SK-N-SH (cell line): ENCODE data around the gene CLSTN2. TPM values are rescaled to one million over a fixed set of nuclear protein-coding genes. Genes with fewer than 3 reads are reported as not detected.

Experiments
- CTCF ChIA-PET: fragments of 300-600, 350-600 bp; formaldehyde crosslinking; extraction: SDS; loops from one replicate; lab custom pipeline; 2021; lab: Yijun Ruan, JAX
- POLR2A ChIA-PET: fragments of 350-600 bp; sonication (Branson Sonifier 250); formaldehyde crosslinking; extraction: SDS; loops from one replicate; lab custom pipeline; 2020; ENCODE audit warnings: antibody characterized with exemption, inconsistent platforms; lab: Yijun Ruan, JAX
- DNase-seq: peaks from one replicate; pipeline ENCODE4 v3.0.0; 2012
- H2AFZ ChIP-seq: fragments of 200-600 bp; sonication (generic); 2 replicates; pipeline ENCODE4 v1.8.1; 2016; ENCODE audit warnings: antibody characterized with exemption, mild to moderate bottlenecking, low read depth
- H3F3A ChIP-seq: fragments of 200-600 bp; sonication (generic); replicated peaks from 2 replicates; pipeline ENCODE3; 2016; ENCODE audit warnings: antibody characterized with exemption, mild to moderate bottlenecking; ENCODE audit not compliant: insufficient read depth
- H3K27ac ChIP-seq, 2 experiments: fragments of 200-500 bp in 1 of 2; fragments of 200-600 bp in 1 of 2; sonication (Bioruptor generic) in 1 of 2; sonication (generic), shearing (Covaris generic) in 1 of 2; 2 replicates each; pipeline versions ENCODE4 v1.5.1 to v1.6.1; 2014 to 2016; ENCODE audit warnings: low read depth in 2 of 2, inconsistent platforms in 1 of 2, low read length in 1 of 2, mild to moderate bottlenecking in 1 of 2, mixed read lengths in 1 of 2
- H3K27me3 ChIP-seq: fragments of 200-600 bp; sonication (generic), shearing (Covaris generic); 2 replicates; pipeline ENCODE4 v1.6.1; 2016; ENCODE audit warnings: mixed run types; ENCODE audit not compliant: insufficient read depth
- H3K36me3 ChIP-seq, 2 experiments: fragments of 200-500 bp in 1 of 2; fragments of 200-600 bp in 1 of 2; sonication (Bioruptor generic) in 1 of 2; sonication (generic) in 1 of 2; replicated peaks in 1 of 2; 2 replicates each; pipeline versions ENCODE3 to v1.5.1; 2014 to 2016; ENCODE audit warnings: low read length in 1 of 2, mild to moderate bottlenecking in 1 of 2; ENCODE audit not compliant: insufficient read depth in 2 of 2, control insufficient read depth in 1 of 2
- H3K4me1 ChIP-seq, 2 experiments: fragments of 200-500 bp in 1 of 2; fragments of 200-600 bp in 1 of 2; sonication (Bioruptor generic) in 1 of 2; sonication (generic), shearing (Covaris generic) in 1 of 2; 2 replicates each; pipeline versions ENCODE4 v1.5.1 to v1.6.1; 2014 to 2016; ENCODE audit warnings: low read depth in 1 of 2, low read length in 1 of 2, mixed run types in 1 of 2; ENCODE audit not compliant: insufficient read depth in 2 of 2, control insufficient read depth in 1 of 2
- H3K4me2 ChIP-seq: fragments of 200-600 bp; sonication (generic), shearing (Covaris generic); 2 replicates; pipeline ENCODE4 v1.6.1; 2017; ENCODE audit warnings: mixed run types
- H3K4me3 ChIP-seq, 2 experiments: fragments of 200-500 bp in 1 of 2; fragments of 200-600 bp in 1 of 2; sonication (Bioruptor generic) in 1 of 2; sonication (generic), shearing (Covaris generic) in 1 of 2; 2 replicates each; pipeline versions ENCODE4 v1.5.1 to v1.8.1; 2014 to 2016; ENCODE audit warnings: low read depth in 2 of 2, inconsistent platforms in 1 of 2, low read length in 1 of 2, mild to moderate bottlenecking in 1 of 2, mixed read lengths in 1 of 2, moderate library complexity in 1 of 2
- H3K79me2 ChIP-seq: fragments of 200-600 bp; sonication (generic); 2 replicates; pipeline ENCODE4 v1.8.1; 2017; ENCODE audit warnings: mild to moderate bottlenecking; ENCODE audit not compliant: insufficient read depth
- H3K9ac ChIP-seq: fragments of 200-600 bp; sonication (generic); 2 replicates; pipeline ENCODE4 v1.6.1; 2017; ENCODE audit warnings: mixed run types
- H3K9me2 ChIP-seq: fragments of 200-600 bp; sonication (generic); 2 replicates; pipeline ENCODE4 v1.6.1; 2017; ENCODE audit warnings: mixed run types
- H3K9me3 ChIP-seq: fragments of 200-600 bp; sonication (generic); 2 replicates; pipeline ENCODE4 v1.6.1; 2017; ENCODE audit warnings: mixed run types, mild to moderate bottlenecking, moderate library complexity
- H4K20me1 ChIP-seq: fragments of 200-600 bp; sonication (generic); 2 replicates; pipeline ENCODE4 v1.6.1; 2017; ENCODE audit warnings: mild to moderate bottlenecking, mixed run types; ENCODE audit not compliant: insufficient read depth
- EP300 ChIP-seq, 2 experiments: IDR thresholded peaks; 2 replicates each; pipeline versions ENCODE4 v1.4.0 to v1.6.1; 2012; ENCODE audit warnings: borderline replicate concordance in 1 of 2, low read depth in 1 of 2, low read length in 1 of 2
- FOXJ3 ChIP-seq: sonication (generic); formaldehyde crosslinking; IDR thresholded peaks from 2 replicates; pipeline ENCODE4 v1.5.1; 2020; ENCODE audit warnings: mild to moderate bottlenecking, missing genetic modification reagents
- FOXM1 ChIP-seq: IDR thresholded peaks from 2 replicates; pipeline ENCODE4 v1.4.0; 2012; ENCODE audit warnings: low read depth, mild to moderate bottlenecking
- GATA2 ChIP-seq: sonication (generic); formaldehyde crosslinking; IDR thresholded peaks from 2 replicates; pipeline ENCODE4 v1.5.0; 2020; ENCODE audit warnings: mild to moderate bottlenecking, missing genetic modification reagents
- IRF3 ChIP-seq: fragments of 150-350 bp; IDR thresholded peaks from 2 replicates; pipeline ENCODE4 v1.6.1; 2016; ENCODE audit warnings: mild to moderate bottlenecking, low read depth, low read length
- MAX ChIP-seq: IDR thresholded peaks from 2 replicates; pipeline ENCODE4 v1.4.0; 2012; ENCODE audit warnings: low read depth
- MXI1 ChIP-seq: IDR thresholded peaks from 2 replicates; pipeline ENCODE4 v1.6.1; 2012; ENCODE audit warnings: mild to moderate bottlenecking, low read depth, low read length, improper control_type of control experiment
- NFIC ChIP-seq: IDR thresholded peaks from 2 replicates; pipeline ENCODE4 v1.4.0; 2012; ENCODE audit warnings: borderline replicate concordance
- RCOR1 ChIP-seq: fragments of 150-350 bp; IDR thresholded peaks from 2 replicates; pipeline ENCODE4 v1.6.1; 2017; ENCODE audit warnings: antibody characterized with exemption, low read length
- REST ChIP-seq: IDR thresholded peaks from 2 replicates; pipeline ENCODE4 v1.6.1; 2012; ENCODE audit warnings: mild to moderate bottlenecking, low read depth, low read length, moderate library complexity
- RXRA ChIP-seq: IDR thresholded peaks from 2 replicates; pipeline ENCODE4 v1.4.0; 2012; ENCODE audit warnings: low read depth, mild to moderate bottlenecking, borderline replicate concordance
- SMC3 ChIP-seq: IDR thresholded peaks from 2 replicates; pipeline ENCODE4 v1.6.1; 2012; ENCODE audit warnings: low read depth, low read length, improper control_type of control experiment
- TCF12 ChIP-seq: IDR thresholded peaks from 2 replicates; pipeline ENCODE4 v1.4.0; 2012
- USF1 ChIP-seq: IDR thresholded peaks from 2 replicates; pipeline ENCODE4 v1.4.0; 2012; ENCODE audit warnings: low read depth, borderline replicate concordance
- YY1 ChIP-seq: IDR thresholded peaks from 2 replicates; pipeline ENCODE4 v1.4.0; 2012; ENCODE audit warnings: low read depth, mild to moderate bottlenecking
- WGBS: methylation state at CpG from one replicate; pipeline ENCODE4 v1.1.6; 2017; ENCODE audit warnings: low lambda C conversion rate; 5-methylcytosine and 5-hydroxymethylcytosine counted together
- polyA plus RNA-seq, 3 experiments: library from polyadenylated mRNA; depleted of rRNA; stranded (reverse); fragments of >200 nt; gene quantifications; 2 replicates each; pipeline ENCODE4 v1.2.3, GENCODE V29; 2012

Gene CLSTN2
- polyA plus RNA-seq, 1 of the 3 experiments (the other 2 are of a cell fraction) = 0.02 TPM

GRCh38 chr3:140593766-140594165 is 658.8 kb downstream of the CLSTN2 start:
- 39% methylated on average over 3 of the region's 3 CpGs for WGBS
- ChIA-PET CTCF (no interaction called here), POLR2A (no interaction called here)
- Histone ChIP-seq H2AFZ (no peak overlapping the region), H3K36me3 (no peaks in the 10 kb centered on the region), H3K4me3 (no peak overlapping the region), H3K4me1 (no peaks in the 10 kb centered on the region), H3K79me2 (no peaks in the 10 kb centered on the region), H3K27ac (no peak overlapping the region), H3K9me3 (no peaks in the 10 kb centered on the region), H3K9me2 (no peaks in the 10 kb centered on the region), H3F3A (no peaks in the 10 kb centered on the region), H3K27me3 (no peaks in the 10 kb centered on the region), H3K9ac (no peak overlapping the region), H3K4me2 (no peak overlapping the region), H4K20me1 (no peaks in the 10 kb centered on the region)
- no peak for DNase-seq
- TF ChIP-seq FOXJ3 = no peak
- TF ChIP-seq USF1 = no peak
- TF ChIP-seq GATA2 (CRISPR knock-in tag) = no peak
- no peak for TF ChIP-seq MXI1
- TF ChIP-seq IRF3 = no peak
- no peak for TF ChIP-seq YY1

- no peak overlapping the region for H3K27ac ChIP-seq
- no peaks in the 10 kb centered on the region for H3K27me3 ChIP-seq
- H3F3A ChIP-seq = no peaks in the 10 kb centered on the region
- H3K9me2 ChIP-seq = no peaks in the 10 kb centered on the region
- H3K4me2 ChIP-seq = no peak overlapping the region
- no peaks in the 10 kb centered on the region for H3K79me2 ChIP-seq
- no peak for DNase-seq
- CTCF ChIA-PET = interaction anchor here (1.0 kb wide), 1 partner anchor 10 kb away, joined by 3 read pairs; no protein-coding TSS in a partner anchor
- WGBS = 14% methylated on average over 2 of the region's 2 CpGs
- POLR2A ChIA-PET = no interaction called here
- no peak for TF ChIP-seq FOXJ3
- TF ChIP-seq RXRA = no peak
- TF ChIP-seq, all 33 proteins: peak for 0
- H3K36me3 ChIP-seq = no peaks in the 10 kb centered on the region
- no peak overlapping the region for H3K9ac ChIP-seq
- H3K4me3 ChIP-seq = no peak overlapping the region
- H4K20me1 ChIP-seq = no peaks in the 10 kb centered on the region
- H3K4me1 ChIP-seq = no peaks in the 10 kb centered on the region
- H2AFZ ChIP-seq = no peak overlapping the region
- no peaks in the 10 kb centered on the region for H3K9me3 ChIP-seq
Measured at GRCh38 chr3:140595295-140595694, 660.3 kb downstream of the CLSTN2 start.

- CTCF ChIA-PET = interaction anchor here (1.5 kb wide), 1 partner anchor 33 kb away, joined by 3 read pairs; no protein-coding TSS in a partner anchor
- no peak for TF ChIP-seq USF1
- TF ChIP-seq NFIC = no peak
- TF ChIP-seq FOXM1 = no peak
- no peak for TF ChIP-seq REST
- no peak for TF ChIP-seq SMC3
- no peak for TF ChIP-seq EP300 (IDR thresholded peaks at IDR 0.05; ENCODE audit: borderline replicate concordance in 1 of 2, low read depth in 1 of 2, low read length in 1 of 2)
- TF ChIP-seq MXI1 = no peak
- TF ChIP-seq MAX = no peak
- no peak for TF ChIP-seq TCF12
- no peak for TF ChIP-seq RCOR1
Measured at GRCh38 chr3:140597364-140597763, 662.4 kb downstream of the CLSTN2 start.

More at GRCh38 chr3:140597364-140597763, 662.4 kb downstream of the CLSTN2 start:
- POLR2A ChIA-PET = no interaction called here
- Histone ChIP-seq H3K27ac (no peak overlapping the region), H3K9me2 (no peaks in the 10 kb centered on the region), H4K20me1 (no peaks in the 10 kb centered on the region), H2AFZ (no peak overlapping the region), H3K4me1 (peaks cover 0 to 5% of the 10 kb centered on the region in 2 experiments; a peak in 2 of 4 replicates), H3K4me3 (no peak overlapping the region), H3K36me3 (no peaks in the 10 kb centered on the region), H3K79me2 (no peaks in the 10 kb centered on the region), H3K9me3 (no peaks in the 10 kb centered on the region), H3F3A (no peaks in the 10 kb centered on the region), H3K4me2 (no peak overlapping the region), H3K27me3 (no peaks in the 10 kb centered on the region), H3K9ac (no peak overlapping the region)
- DNase-seq = no peak
- 39% methylated on average over 3 of the region's 3 CpGs for WGBS
